ENCODE data around the gene ALB. TPM values are rescaled to one million over a fixed set of nuclear protein-coding genes. Genes with fewer than 3 reads are reported as not detected.

Gene ALB
- total and polyA plus RNA-seq, 2 of the 8 experiments (the other 6 are each of a cell fraction or from before 2014, with no cell fraction given): 0.12 TPM; not detected in 1

- no peak for TF ChIP-seq MAX (IDR thresholded peaks at IDR 0.05)
- TF ChIP-seq SP1 (IDR thresholded peaks at IDR 0.05; ENCODE audit: low read depth, low read length): no peak
- TF ChIP-seq GABPA (IDR thresholded peaks at IDR 0.05; ENCODE audit: borderline replicate concordance, insufficient read depth, low read length): no peak
- TF ChIP-seq RFX5 (IDR thresholded peaks at IDR 0.05; ENCODE audit: borderline replicate concordance, low read depth, low read length): no peak
- no peak for TF ChIP-seq BACH1 (IDR thresholded peaks at IDR 0.05; ENCODE audit: low read length)
- no peak for TF ChIP-seq FOSL1 (IDR thresholded peaks at IDR 0.05; ENCODE audit: insufficient read depth, low read depth, low read length)
- no peak for TF ChIP-seq USF2 (IDR thresholded peaks at IDR 0.05; ENCODE audit: low read length)
These were observed 4.2 kb downstream of the ALB start (continued) for GRCh38 chr4:73408181-73408867.

Measured in H1 (cell line).